Stimulated activated CD4-positive, alpha-beta T cell treated with anti-CD3 and anti-CD28 coated beads, Interleukin-12 subunit alpha, Interleukin-12 subunit beta, amount 100 ng/mL, for 4 hours (primary cell): Measurements from ENCODE around the gene ADAMTS7.
"Not testable (repeated sequence)": the region's sequence is repeated elsewhere in the genome, so short reads cannot be mapped to it uniquely, and the experiment has no call there.

Source experiments
- DNase-seq: peaks from one replicate; pipeline ENCODE4 v3.0.0-alpha.2; 2020

ADAMTS7 gene

DNA sequence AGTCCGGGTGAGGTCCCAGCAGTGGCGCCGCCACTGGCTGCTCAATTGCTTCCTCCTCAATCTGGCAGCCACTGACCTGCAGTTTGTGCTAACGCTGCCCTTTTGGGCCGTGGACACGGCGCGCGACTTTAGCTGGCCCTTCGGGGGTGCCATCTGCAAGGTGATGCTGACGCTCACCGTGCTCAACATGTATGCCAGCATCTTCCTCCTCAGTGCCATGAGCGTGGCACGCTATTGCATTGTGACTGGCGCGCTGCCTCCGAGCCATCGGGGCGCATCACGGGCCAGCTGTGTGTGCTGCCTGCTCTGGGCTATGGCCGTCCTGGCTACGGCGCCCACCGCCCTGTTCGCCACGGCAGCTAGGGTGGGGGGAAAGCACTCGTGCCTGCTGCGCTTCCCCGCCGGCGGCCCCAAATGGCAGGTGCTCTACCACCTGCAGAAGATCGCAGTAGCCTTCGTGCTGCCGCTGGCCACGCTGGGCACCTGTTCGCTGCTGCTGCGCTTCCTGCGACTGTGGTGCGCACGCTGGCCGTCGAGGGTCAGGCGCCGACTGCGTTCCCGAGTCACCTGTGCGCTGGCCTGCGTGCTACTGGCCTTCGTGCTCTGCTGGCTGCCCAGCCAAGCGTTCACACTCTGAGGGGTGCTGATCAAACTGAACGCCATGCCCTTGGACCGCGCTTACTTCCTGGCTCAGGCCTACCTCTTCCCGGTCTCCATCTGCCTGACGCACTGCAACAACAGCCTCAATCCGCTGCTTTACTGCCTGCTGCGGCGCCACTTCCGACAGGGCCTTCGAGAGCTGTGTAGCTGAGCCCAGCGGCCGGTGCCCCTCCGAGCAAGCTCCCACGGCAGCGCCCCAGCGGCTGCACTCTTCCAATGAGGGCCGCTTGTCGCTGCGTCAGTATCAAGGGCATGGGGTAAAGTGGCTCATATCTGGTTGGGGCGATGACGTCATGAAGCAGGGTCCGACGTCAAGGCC, 20.3 kb upstream of the ADAMTS7 start:
- DNase-seq, result no peak

DNA sequence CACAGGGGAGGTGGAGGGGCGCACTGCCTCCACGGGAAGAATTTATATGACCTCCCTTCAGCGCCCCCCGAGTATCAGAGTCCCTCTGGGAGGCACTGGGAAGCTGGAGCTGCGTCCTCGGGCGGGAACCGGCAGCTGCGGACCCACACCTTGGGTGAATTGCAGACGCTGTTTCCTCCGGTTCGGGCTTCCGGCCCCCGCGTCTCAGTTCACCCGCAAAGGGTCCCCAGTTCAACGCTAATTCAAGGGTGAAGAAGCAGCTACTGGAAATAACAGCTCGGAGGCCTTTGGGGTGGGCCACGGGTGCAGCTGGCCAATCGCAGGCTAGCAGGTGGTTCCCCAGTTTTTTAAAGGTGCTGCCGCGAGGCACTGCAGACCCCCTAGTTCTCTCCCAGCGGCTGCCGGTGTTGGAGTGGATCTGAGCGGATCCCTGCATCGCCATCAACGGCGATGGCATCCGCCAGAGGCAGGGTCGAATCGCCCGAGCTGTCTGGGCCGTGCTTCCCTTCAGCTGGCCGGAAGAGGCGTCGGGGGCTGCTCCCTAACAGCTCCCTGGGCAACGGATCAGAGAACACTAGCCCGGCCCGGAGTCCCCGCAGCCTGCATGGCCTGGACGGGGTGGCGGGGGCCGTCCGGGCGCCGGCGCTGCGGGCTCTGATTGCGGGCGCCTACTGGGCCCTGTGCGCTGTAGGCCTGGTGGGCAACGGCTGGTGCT, 19.4 kb upstream of the ADAMTS7 start:
- no peak for DNase-seq

DNA sequence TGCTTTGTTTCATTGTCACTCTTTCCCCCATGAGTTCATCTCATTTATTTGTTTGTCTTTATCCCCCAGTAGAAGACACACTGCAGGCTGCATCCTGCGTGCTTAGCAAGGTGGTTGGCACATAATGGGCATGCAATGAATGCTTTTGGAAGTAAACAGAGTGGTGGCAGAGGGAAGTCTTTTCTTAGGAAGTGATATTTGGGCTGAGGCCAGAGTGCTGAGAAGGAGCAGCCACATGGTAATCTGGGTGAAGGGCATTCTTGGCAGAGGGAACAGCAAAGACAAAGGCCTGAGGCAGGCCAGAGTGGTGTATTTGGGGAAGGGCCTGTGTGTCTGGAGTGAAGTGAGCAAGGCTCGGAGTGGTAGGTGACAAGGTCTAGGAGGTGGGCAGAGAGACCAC, 17.7 kb upstream of the ADAMTS7 start:
- no peak for DNase-seq

DNA sequence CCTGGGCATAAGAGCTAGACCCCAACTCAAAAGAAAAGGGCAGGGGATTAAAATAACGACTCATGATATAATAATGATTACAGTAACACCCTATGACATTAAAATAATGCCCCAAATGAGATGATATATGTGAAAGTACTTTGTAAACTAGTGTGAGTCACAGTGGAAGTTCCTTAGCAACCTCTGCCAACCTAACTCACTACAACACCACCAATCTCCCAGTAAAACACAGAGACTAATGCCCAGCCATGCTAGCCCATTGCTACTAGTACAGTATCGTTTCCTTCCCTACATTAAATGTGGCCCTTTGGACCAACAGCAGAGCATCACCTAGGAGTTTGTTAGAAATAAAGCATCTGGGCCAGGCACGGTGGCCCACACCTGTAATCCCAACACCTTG, 11.2 kb upstream of the ADAMTS7 start:
- DNase-seq, result no peak

DNA sequence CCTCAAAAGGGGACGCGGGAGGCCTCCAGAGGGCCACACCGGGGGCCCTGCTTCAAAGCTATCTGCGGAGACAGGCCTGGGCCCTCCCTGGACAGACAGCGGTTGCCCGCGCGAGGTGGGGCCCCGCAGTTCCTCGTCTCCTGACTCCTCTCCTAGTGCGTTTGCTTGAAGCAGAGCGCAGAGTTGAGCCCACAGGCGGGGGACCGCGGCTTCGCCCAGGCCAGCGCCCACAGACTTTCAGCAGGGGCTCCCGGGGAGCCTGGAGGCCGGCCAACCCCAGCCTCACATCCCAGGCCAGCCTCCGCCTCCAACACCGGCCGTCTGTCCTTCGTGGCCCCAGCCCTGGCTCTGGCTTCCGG, 540 bp upstream of the ADAMTS7 start:
- DNase-seq, result no peak

DNA sequence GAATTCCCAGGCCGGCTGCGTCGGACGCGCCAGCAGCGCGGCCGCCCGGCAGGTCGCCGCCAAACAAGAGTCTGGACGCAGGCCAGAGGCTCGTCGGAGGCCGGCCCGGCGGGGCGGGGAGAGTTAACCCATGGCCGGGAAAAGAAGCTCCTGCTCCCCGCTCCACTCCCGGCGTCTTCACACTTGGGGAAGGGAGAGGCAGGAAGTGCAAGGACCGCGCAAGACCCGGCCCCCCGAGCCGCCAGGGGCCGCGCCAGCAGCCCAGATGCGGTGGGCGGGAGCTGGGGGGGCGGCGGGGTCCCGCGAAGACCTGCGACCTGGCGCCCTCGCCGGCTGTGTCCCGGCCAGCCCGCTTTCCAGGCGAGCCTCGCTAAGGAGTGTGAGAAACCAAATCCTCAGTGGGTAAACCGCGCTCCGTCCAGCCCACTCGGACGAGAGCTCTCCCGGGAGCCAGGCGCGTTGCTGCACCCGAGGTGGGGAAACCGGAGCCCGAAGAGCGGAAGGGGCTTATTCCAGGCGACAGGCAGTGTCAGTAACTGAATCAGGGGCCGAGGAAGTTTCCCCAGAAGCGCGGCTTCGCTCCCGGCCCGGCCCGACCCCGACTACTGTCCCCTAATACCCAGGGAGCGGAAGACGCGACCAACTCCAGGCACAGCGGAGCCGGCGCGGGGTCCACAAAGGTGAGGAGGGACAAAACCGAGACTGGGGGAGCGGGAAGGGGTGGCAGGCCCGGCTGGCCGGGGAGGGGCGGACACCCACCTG, 721 bp downstream of the ADAMTS7 start:
- DNase-seq, result no peak

DNA sequence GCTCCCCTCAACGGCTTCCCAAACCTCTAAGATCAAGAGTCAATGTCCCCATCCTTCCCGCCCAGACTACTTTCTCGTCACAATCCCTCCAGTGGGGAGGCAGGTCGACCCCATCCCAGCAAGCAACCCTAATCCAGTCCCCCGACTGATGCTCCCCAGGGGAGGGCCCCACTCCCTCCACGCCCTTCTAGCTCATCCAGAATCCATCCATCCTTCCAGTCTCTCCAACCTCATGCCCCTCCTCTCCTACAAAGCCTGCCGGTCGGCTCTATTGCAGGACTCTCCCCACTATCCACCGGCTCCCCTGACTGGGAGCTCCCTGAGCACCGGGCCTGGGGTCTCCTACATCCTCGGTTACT, 1.3 kb downstream of the ADAMTS7 start:
- DNase-seq, result no peak

DNA sequence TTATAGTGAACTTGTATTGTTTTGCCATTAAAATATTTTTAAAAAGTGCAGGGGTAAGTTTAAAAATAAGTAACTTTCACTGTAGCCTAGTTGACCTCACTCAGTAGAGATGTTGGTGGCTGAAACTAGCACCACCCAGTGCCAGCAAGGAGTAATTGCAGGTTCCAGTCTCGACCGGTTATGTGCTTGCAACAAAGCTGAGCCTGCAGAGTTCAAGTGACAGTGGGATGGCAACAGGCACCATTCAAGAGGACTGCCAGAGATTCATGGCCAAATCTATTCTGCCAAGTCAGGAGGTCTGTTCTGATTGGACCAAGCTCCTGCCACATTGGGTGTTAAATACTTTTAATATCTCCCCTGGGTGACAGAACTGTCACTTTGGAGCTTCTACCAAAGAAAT, 2.7 kb downstream of the ADAMTS7 start:
- DNase-seq, result no peak

DNA sequence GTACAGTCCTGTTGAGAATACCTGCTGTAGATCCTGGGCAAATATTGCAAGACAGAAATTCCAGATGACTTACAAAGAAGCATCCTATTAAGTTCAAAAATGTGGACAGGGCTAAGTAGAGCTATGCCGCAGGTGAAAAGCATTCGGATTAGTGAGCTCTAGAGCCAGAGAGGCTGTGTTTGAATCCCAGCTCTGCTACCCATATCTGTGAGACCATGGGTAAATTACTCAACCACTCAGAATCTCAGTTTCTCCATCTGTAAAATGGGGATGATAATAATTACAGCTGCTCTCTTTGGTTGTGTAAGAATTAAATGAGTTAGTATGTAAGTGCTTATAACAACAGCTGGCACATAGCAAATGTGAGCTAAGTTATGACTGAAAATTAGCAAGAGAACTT, 3.9 kb downstream of the ADAMTS7 start:
- no peak for DNase-seq

DNA sequence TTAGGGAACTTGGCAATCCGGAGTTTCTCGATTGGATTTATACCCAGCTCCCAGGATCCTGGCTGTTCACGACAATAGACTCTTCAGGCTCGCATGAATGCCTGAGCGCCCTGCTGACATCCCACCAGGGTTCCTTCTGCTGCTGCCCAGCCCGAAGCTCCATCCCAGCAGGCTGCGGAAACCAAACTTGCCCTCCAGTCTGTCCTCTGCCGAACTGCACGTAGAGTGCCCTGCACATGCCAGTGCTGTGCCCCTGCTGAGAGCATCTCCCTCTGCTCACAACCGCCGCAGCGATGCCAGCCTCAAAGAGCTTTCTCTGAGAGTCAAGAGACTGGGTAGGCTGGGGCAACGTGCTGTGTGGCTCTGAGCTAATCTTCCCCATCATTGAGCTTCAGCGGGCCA, 6.9 kb downstream of the ADAMTS7 start:
- DNase-seq, result no peak

DNA sequence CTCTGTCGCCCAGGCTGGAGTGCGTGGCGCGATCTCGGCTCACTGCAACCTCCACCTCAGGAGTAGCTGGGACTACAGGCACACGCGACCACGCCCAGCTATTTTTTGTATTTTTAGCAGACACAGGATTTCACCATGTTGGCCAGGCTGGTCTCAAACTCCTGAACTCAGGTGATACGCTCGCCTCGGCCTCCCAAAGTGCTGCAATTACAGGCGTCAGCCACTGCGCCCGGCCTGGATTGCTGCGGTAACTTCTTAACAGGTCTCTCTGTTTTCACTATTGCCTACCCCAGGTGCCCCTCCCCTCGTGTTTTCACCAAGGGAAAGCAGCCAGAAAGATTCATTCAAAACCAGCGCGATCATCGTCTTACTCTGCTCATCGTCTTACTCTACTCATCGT, 10.5 kb downstream of the ADAMTS7 start:
- no peak for DNase-seq

DNA sequence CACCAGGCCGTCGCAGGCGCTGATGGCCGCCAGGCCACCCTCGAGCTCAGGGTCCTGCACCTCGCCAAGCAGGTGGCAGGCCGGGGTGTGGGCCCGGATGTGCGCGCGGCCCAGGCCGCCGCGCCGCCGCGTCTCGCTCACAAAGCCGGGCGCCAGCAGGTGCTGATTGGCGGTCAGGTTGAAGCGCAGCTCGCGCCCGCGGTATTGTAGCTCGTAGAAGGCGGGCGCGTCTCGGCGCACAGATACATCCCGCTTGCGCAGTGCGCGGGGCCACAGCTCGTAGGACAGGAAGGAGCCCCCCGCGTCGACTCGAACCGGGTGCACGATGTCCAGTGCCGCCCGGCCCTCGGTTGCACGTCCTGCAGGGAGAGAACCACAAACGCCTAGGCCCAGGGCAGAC, 11.1 kb downstream of the ADAMTS7 start:
- DNase-seq, result no peak

DNA sequence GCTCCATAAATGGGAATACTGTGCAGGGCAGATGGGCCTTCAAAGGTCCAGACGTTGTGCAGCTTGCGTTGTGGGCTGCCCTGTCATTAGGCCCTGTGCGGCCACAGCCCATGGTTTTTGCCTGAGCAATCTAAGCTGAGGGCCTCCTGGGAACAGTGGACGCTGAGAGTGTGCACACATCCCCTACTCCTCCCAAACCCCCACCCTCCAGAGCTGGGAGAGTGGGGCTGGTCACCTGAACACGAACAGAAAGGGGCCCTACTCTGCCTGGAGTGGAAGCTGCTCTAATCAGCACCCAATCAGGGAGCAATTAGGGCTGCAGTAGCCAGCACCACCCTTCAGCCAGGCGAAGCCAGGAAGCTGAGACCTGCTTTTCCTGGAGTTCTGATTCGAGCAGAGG, 12.2 kb downstream of the ADAMTS7 start:
- not testable (repeated sequence) for DNase-seq

DNA sequence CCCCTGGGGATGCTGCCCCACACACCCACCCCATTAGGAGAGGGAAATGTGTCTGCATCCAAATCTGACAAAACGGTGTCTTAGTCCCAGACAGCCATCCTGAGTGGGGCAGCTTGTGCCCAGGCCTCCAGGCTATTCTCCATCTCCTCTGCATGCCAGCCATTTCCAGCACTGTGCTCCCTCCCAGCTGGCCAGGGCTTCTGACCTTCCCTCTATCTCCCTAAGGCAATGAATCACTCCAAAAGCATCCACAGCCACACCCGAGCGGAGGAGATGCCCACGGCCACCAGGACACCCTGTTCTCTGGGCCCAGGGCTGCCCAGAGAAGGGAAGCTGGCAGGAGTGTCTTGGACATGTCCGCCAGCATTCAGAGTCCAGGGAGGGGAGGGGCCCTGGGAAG, 12.9 kb downstream of the ADAMTS7 start:
- DNase-seq, result not testable (repeated sequence)

DNA sequence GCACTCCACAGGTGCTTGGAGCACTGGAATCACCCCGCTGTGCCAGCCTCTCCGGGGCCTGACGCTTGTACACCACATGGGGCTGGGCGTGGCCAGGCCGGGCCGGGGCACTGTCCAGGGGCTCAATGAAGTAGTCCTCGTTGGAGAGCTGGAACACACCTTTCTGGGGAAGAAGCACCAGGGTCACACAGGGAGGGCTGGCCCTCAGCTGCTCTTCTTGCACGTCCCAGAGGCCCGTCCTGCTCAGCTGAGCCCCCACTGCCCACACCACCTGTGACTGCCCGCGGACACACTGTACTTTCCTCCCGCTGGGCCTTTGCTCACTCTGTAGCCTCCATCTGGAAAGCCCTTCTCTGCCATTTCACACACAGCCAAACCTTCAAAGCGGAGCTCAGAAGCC, 13.3 kb downstream of the ADAMTS7 start:
- no peak for DNase-seq

DNA sequence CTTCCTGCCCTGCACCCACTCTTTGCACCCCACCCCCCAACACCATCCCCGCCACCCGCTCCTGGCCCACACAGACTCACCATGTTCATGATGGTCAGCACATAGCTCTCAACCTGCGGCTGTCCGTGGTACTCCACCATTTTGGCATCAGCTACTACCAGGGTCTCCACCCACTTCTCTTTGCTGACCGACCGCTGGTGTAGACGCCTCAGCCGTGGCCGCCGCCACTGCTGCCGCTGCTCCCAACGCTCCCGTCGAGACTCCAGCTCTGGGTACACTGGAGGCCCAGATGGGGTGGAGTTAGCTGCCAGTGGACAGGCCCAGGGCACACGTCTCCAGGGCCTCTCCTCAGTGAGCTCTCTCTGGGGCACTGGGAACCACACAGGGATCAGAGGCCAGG, 14.8 kb downstream of the ADAMTS7 start:
- DNase-seq, result no peak

DNA sequence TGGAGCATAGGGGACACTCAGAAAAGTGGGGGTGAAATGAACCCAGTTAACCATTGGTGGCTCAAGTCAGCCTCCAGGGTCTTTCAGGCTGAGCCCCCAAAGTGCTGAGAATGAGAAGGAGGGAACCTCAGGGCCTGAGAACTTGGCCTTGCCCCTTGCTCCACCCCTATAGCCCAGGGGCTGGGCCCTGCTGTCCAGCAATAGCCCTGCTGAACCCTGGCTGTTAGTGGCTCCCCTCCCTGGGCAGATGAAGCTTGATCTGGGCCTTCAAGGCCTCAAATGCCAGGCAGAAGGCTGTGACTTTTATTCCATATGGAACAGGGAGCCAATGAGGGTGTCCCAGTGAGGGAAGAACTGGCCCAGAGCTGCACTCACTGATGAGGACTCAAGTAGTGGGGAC, 16.2 kb downstream of the ADAMTS7 start:
- no peak for DNase-seq

DNA sequence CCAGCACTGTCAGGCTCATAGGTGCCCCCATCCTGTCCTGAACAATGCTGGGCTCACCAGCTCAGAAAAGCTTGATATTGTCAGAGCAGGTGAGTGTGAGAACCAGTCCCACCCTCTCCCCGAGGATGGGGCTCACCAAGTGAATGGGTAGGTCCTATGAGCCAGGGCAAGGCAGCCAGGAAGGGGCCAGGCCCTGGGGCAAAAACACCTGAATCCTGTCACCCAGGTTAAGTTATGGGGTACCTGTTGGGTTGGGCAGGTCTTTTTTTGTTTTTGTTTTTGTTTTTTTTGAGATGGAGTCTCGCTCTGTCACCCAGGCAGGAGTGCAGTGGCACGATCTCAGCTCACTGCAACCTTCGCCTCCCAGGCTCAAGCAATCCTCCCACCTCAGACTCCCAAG, 16.8 kb downstream of the ADAMTS7 start:
- not testable (repeated sequence) for DNase-seq

DNA sequence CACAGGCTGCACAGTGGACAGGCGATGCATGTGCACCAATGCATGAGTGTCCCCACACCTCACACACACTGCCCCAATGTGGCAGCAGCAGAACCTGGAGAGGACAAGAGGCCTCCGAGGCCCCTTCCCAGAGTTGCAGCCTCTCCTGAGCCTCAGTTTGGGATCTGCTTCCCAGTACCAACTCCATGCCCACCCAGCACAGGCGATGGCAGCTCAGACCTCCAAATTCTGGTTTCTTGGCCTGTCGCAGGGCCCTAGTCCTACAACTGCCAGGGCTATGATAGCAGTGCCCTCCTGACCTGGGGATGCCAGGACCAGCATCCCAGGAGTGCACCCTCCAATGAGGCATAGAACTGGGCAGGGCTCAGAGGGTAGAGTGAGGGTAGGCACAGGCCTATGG, 19.9 kb downstream of the ADAMTS7 start:
- no peak for DNase-seq

DNA sequence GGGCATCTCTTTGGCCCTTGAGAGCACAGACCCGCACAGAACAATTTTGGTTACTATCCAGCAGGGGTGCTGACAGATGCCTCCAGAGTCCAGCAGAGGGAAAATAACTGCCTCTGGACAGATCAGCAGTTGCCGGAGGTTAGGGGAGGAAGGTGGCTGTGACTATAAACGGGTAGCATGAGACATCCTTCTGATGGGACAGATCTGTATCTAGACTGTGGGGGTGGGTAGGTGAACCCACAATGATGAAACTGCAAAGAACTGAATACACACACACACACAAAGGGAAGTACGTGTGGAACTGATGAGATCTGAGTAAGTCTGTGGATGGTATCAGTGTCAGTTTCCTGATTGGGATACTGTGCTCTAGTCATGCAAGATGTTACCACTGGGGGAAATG, 21.2 kb downstream of the ADAMTS7 start:
- no peak for DNase-seq

DNA sequence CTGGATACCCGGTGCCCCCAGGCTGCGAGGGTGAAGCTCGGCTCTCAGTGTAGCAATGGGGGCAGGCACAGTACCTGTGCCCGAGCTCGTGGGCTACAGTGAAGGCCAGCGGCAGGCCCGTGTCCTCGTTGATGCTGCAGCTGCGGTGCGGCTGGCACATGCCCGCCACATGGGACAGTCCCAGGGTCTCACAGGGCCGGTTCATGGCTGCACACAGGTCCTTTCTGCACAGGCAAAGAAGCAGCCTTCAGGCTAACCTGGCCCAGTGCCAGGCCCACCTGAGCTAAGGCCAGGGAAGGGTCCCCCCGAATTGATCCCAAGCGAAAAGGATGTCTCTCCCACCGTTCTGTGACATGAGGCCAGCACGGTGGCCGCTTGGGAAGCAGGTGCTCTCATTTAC, 21.6 kb downstream of the ADAMTS7 start:
- DNase-seq, result no peak

DNA sequence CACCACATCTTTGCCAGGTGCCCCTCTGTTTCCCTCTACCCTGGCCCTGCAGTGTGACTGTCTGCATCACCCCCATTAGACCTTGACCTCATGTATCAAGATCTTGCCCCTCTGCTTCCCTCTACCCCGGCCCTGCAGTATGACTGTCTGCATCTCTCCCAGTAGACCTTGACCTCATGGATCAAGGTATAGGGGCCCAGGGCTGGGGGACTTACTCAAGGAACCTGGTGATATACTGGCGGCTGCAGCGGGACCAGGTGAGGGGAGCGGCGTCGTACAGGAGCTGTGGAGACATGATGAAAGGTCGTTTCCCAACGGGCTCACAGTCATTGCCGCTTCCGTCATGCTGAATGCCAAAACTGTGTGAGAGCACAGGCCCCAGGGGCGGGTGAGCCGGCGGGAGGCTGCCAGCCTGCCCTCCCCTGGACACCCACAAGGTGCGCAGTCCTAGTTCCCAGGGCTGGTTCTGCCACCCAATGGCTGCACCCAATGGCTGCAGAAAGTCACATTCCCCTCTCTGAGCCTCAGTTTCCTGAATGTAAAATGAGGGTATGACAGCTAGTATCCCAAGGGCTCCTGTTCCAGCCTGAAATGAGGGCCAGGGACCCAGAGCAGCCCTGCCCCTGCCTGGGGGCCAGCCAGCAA, 23.1 kb downstream of the ADAMTS7 start:
- no peak for DNase-seq

DNA sequence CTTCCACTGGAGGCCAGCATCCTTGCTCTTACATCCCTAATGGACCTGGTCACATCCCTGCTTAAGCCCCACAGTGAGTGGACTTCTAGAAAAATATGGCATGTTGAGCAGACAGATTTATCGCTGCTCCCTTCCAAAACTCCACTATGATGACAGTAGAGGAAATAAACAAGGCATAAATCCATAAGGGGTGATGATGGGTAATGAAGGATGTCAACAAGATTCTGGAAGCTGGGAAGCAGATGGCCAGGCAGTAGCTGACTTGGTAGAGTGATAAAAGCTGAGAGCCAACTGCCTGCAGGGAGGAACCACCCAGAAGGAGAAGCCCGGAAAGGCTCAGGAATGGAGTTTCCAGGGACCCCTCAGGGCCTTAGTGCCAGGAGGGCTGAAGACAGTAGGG, 28.9 kb downstream of the ADAMTS7 start:
- not testable (repeated sequence) for DNase-seq
